ENCODE results near the gene ATP2B1.

The ATP2B1 gene

GRCh38 chr12:89662623-89663022, 46.0 kb downstream of the ATP2B1 start:
- no peak for TF ChIP-seq CTCF (IDR thresholded peaks at IDR 0.05; ENCODE audit: insufficient read depth, low read depth, low read length, missing control alignments)
- no peak overlapping the region for H3K4me3 ChIP-seq (ENCODE audit: low read length)

DNA sequence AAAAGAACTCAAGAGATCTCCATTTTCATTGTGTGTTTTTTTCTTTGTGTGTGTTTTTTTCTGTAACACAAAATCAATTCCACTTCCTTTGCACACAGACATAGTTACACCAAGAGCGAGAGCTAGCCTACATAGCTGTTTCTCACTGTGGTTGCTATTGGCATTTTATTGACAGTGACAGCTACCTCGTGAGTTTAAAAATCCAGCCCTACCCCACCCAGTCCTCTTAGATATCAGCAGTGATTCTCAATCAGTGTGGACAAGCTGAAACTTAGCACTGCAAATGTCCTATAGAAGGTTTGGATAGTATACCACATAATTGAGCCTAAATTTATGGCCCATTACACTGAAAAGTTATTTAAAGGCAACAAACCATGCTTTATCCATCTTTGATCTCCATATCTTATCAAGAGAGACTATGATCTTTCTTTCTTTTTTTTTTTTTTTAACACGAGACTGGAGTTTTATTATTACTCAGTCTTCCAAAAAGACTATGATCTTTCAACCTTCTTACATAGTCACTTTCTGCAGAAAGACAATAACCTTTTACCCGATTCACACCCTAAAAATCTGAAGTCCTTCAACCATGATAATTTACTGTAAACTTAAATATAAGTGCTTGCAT, 46.8 kb downstream of the ATP2B1 start:
- H3K4me3 ChIP-seq (ENCODE audit: low read length), result no peak overlapping the region
- no peak for DNase-seq (ENCODE audit: low read depth)
- TF ChIP-seq CTCF (IDR thresholded peaks at IDR 0.05; ENCODE audit: insufficient read depth, low read depth, low read length, missing control alignments), result no peak

More at GRCh38 chr12:89662623-89663022, 46.0 kb downstream of the ATP2B1 start:
- DNase-seq (ENCODE audit: low read depth), result no peak

GRCh38 chr12:89657739-89658138, 50.9 kb downstream of the ATP2B1 start:
- H3K4me3 ChIP-seq (ENCODE audit: low read length), result no peak overlapping the region
- TF ChIP-seq CTCF (IDR thresholded peaks at IDR 0.05; ENCODE audit: insufficient read depth, low read depth, low read length, missing control alignments), result no peak
- no peak for DNase-seq (ENCODE audit: low read depth)

DNA sequence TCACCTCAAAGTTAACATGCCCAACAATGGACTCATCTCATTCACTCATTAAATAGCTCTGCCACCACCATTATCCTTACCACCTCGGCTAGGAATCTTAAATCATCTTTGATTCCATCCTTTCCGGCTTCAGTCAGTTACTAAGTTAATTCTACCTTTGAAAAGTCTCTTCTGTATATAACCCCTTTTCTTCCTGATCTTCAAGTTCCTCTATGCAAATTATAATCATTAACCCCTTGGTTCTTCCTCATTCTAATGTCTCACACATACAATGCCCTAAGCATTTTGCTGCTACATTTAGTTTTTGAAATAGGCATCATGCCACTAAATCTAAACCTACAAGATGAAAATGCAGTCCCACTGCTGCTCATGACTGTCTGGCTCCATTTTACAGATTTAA, 51.6 kb downstream of the ATP2B1 start:
- DNase-seq (ENCODE audit: low read depth), result no peak
- no peak overlapping the region for H3K4me3 ChIP-seq (ENCODE audit: low read length)
- TF ChIP-seq CTCF (IDR thresholded peaks at IDR 0.05; ENCODE audit: insufficient read depth, low read depth, low read length, missing control alignments), result no peak

DNA sequence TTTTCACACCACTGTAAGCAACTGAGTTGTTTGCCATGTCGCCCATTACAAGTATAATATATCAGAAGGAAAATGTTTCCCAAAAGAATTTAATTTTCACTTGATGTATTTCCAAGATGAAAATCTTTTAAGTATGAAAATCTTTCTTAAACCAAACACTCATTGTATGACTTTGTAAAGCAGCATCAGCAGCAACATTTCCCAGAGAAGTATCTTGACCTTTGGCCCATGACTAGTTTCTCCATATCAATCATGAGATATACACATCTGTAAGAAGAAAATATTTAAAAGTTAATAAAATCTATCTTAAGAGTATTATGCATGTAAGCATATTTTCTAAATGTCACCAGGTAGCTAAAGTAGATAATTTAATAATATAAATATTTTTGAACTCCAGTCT, 52.8 kb downstream of the ATP2B1 start:
- TF ChIP-seq CTCF (IDR thresholded peaks at IDR 0.05; ENCODE audit: insufficient read depth, low read depth, low read length, missing control alignments), result no peak
- DNase-seq (ENCODE audit: low read depth), result no peak
- no peak overlapping the region for H3K4me3 ChIP-seq (ENCODE audit: low read length)

DNA sequence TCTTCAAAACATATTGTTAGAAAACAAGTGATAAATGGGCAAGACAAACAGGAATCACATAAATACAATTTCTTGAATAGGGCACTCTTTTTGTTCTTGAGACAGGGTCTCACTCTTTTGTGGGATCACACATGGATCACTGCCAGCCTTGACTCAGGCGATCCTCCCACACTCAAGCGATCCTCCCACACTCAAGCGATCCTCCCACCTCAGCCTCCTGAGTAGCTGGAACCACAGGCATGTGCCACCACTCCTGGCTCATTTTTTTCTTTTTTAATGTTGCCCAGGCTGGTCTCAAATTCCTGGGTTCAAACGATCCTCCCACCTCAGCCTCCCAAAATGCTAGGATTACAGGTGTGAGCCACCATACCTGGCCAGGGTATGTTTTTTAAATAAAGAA, 57.4 kb downstream of the ATP2B1 start:
- no peak for DNase-seq (ENCODE audit: low read depth)
- no peak overlapping the region for H3K4me3 ChIP-seq (ENCODE audit: low read length)
- no peak for TF ChIP-seq CTCF (IDR thresholded peaks at IDR 0.05; ENCODE audit: insufficient read depth, low read depth, low read length, missing control alignments)

- H3K4me3 ChIP-seq (ENCODE audit: low read length), result no peak overlapping the region
- no peak for DNase-seq (ENCODE audit: low read depth)
- TF ChIP-seq CTCF (IDR thresholded peaks at IDR 0.05; ENCODE audit: insufficient read depth, low read depth, low read length, missing control alignments), result no peak
Observed at GRCh38 chr12:89650239-89650638, 58.4 kb downstream of the ATP2B1 start.

Measured in epithelial cell of esophagus (primary cell).